Cardiac fibroblast (primary cell): ENCODE data around the gene SPINK8.
A peak's percentile ranks its signal among the peaks of the same experiment; 100 is the strongest.
"Not testable (repeated sequence)": the region's sequence is repeated elsewhere in the genome, so short reads cannot be mapped to it uniquely, and the experiment has no call there.

Experiments used
- DNase-seq, 2 donors: peaks; one replicate each; pipeline versions ENCODE4 v3.0.0 to v3.0.0-alpha.2; 2010; ENCODE audit warnings: low read depth in 2 of 2
- H3K4me3 ChIP-seq, 2 donors: replicated peaks in 1 of 2; 1 replicate in 1 of 2; 2 replicates in 1 of 2; pipeline ENCODE4 v1.5.1; 2011; ENCODE audit warnings: low read depth in 2 of 2, low read length in 2 of 2, mild to moderate bottlenecking in 2 of 2, moderate library complexity in 1 of 2
- TF ChIP-seq, protein P1 (sequence below): IDR thresholded peaks from one replicate; pipeline ENCODE4 v1.5.1; 2011; ENCODE audit warnings: low read depth, mild to moderate bottlenecking, low read length, inconsistent platforms

Gene SPINK8

DNA sequence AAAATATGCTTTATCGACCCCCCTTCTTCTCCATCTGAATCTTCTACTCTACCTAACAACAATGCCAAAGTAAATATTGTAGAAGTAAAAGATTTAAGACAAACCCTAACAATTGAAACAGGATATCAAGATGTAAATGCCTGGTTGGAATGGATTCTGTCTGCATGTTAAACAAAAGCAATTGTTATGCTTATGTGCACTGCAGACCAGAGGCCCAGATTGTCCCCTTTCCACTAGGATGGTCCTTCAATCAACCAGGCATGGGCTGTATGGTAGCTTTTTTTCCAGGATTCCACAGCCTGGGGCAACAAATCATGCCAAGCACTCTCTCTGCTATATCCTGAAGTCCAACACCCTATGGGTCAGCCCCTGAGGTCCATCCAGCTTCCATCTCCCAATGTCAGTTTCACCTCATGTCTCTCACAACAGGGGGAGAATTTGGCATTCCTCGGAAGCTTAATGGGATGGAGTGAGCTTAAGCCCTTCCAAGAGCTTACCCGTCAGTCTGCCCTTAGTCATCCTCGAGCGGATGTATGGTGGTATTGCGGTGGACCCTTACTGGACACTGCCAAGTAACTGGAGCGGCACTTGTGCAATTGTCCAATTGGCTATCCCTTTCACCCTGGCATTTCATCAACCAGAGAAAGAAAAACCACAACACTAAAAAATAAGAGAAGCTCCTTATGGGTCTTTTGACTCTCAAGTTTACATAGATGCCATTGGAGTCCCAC, 56.4 kb downstream of the SPINK8 start:
- DNase-seq, result no peak
- TF ChIP-seq, protein P1, sequence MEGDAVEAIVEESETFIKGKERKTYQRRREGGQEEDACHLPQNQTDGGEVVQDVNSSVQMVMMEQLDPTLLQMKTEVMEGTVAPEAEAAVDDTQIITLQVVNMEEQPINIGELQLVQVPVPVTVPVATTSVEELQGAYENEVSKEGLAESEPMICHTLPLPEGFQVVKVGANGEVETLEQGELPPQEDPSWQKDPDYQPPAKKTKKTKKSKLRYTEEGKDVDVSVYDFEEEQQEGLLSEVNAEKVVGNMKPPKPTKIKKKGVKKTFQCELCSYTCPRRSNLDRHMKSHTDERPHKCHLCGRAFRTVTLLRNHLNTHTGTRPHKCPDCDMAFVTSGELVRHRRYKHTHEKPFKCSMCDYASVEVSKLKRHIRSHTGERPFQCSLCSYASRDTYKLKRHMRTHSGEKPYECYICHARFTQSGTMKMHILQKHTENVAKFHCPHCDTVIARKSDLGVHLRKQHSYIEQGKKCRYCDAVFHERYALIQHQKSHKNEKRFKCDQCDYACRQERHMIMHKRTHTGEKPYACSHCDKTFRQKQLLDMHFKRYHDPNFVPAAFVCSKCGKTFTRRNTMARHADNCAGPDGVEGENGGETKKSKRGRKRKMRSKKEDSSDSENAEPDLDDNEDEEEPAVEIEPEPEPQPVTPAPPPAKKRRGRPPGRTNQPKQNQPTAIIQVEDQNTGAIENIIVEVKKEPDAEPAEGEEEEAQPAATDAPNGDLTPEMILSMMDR, result no peak
- H3K4me3 ChIP-seq, result no peak overlapping the region

DNA sequence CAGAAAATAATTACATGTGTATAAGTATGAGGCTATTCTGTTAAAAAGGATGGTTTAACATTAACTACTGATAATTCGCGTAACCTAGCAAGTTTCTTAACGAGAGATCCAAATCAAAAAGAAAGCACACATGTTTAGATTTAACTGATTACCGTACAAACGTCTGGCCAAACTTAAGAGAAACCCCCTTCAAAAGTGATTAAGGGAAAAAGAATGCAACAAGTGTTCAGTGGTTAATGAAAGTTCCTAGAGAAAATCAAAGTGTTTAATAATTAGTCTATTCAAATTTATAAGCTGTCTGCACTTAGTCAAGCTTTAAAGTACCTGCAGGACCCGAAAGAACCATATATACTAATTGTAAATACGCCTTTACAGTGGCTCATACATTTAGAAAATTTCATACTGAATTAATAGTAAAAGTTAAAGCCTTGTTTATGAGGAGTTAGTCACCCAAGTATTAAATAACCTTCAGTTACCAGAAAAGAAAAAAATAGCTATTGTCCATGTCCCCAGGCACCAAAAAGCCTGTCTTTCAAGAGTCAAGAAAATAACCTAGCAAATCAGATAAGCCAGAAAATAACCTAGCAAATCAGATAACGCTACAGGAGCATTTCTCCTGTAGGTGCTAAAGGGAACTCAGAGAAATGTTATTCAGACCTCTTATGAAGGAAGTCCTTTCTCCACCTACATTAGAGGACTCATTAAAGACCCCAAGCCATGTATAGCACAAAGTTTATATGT, 58.0 kb downstream of the SPINK8 start:
- TF ChIP-seq, protein P1, result no peak
- H3K4me3 ChIP-seq, result no peak overlapping the region
- DNase-seq, result no peak

DNA sequence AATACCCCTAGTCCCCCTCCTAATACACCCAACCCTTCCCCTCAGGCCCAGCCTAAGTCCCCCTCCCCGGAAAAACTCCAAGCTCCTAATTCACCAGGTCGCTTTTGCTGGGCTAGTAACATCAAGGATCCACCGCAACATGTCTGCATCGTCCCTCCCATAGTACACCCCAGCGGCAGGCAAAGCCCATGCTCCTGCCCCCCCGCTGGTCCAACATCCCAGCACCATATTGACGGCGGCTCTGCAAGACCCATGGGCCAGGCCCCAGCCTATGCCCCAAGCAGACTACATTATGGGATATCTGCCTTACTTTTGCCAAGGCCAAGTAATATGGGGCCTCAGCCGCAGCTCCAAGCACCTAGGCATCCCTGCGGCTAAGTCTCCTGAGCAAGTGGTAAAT, 59.0 kb downstream of the SPINK8 start:
- DNase-seq, result no peak
- TF ChIP-seq, protein P1, result no peak
- H3K4me3 ChIP-seq, result no peak overlapping the region

DNA sequence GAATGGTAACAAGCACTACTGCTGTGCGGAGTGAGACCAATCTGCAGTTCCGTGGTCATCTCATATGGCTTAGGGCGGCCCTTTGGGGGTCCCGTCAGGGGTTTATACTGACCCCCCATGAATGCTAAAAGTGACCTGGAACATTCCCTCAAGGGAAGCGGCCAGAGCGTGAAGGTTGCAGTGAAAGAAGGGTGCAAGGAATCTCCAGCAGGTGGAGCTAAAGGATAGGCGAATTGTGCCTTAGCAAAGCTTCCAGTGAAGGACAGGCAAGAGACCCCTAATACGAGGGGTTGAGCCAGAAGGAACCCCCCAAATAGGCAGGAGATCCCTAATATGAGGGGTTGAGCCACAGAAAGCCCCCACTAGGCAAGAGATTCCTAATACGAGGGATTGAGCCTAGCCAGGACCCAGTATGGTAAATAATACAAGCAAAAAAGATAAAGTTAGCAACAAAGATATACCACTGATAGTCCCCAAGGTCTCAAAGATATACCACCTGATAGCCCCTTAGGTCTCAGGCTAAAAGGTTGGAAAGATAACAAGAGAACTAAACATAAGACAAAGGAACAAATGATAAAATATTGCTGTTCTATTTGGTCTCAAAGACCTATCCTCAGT, 59.8 kb downstream of the SPINK8 start:
- H3K4me3 ChIP-seq, result no peak overlapping the region
- DNase-seq, result peak; percentile 74 to 75
- TF ChIP-seq, protein P1, result peak; percentile 85

DNA sequence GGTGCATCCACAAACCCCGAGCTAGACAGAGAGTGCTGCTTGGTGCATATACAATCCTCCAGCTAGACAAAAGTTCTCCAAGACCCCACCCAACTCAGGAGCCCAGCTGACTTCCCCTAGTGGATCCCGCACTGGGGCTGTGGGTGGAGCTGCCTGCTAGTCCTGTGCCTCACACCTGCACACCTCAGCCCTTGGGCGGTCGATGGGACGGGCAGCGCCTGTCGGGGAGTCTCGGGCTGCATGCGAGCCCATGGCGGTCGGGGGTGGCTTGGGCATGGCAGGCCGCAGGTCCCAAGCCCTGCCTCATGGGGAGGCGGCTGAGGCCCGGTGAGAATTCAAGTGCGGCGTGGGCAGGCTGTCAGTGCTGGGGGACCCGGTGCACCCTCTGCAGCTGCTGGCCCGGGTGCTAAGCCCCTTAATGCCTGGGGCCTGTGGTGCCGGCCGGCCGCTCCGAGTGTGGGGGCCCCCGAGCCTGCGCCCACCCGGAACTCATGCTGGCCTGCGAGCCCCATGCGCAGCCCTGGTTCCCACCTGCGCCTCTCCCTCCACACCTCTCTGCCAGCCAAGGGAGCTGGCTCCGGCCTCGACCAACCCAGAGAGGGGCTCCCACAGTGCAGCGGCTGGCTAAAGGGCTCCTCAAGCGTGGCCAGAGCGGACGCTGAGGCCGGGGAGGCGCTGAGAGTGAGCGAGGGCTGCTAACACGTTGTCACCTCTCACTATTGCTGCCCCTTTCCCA, 61.5 kb downstream of the SPINK8 start:
- DNase-seq, result no peak
- no peak overlapping the region for H3K4me3 ChIP-seq
- TF ChIP-seq, protein P1, result no peak

DNA sequence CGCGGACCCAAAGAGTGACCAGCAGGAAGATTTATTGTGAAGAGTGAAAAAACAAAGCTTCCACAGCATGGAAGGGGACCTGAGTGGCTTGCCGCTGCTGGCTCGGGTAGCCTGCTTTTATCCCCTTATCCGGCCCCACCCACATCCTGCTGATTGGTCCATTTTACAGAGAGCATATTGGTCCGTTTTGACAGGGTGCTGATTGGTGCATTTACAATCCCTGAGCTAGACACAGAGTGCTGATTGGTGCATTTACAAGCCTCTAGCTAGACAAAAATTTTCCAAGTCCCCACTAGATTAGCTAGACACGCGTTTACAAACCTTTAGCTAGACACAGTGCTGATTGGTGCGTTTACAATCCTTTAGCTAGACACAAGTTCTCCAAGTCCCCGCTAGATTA, 62.2 kb downstream of the SPINK8 start:
- not testable (repeated sequence) for DNase-seq, H3K4me3 ChIP-seq

DNA sequence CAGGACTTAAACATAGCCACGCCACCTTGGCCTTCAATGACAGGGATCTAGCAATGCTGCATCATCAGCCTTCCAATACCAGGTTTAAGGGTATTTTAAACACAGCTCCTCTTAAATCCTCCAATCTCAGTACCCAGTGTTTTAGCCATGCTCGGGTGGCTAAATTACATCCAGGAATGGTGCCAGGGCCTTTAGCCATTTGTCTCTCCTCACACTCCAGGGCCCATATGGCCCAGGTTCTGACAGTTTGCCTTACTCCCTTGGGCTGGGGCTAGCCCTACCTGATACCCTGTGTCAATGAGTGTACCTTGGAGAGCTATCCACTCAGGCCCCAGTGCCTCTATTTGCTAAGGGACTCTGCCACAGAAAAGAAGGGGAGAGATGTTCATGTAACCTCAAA, 63.2 kb downstream of the SPINK8 start:
- TF ChIP-seq, protein P1, result no peak
- no peak overlapping the region for H3K4me3 ChIP-seq
- DNase-seq, result no peak
